K562 (cell line): ENCODE results near the gene HNRNPK. TPM values are rescaled to one million over a fixed set of nuclear protein-coding genes. Genes with fewer than 3 reads are reported as not detected.

Source experiments
- BRCA1 ChIP-seq, 2 experiments: fragments of 450-650 bp in 1 of 2; sonication (generic) in 1 of 2; formaldehyde crosslinking in 1 of 2; IDR thresholded peaks; 2 replicates each; pipeline versions ENCODE4 v1.5.0 to v1.6.1; 2017 to 2020; ENCODE audit warnings: mild to moderate bottlenecking in 1 of 2, missing genetic modification reagents in 1 of 2
- CEBPG ChIP-seq, 3 experiments: fragments of 200-800 bp in 1 of 3; sonication (Bioruptor generic) in 1 of 3; sonication (generic) in 1 of 3; formaldehyde crosslinking in 1 of 3; IDR thresholded peaks in 2 of 3; conservative IDR thresholded peaks in 1 of 3; 2 replicates each; pipeline versions ENCODE4 v1.6.1 to v1.8.0; 2016 to 2022; ENCODE audit warnings: missing compliant biosample characterization in 2 of 3, missing genetic modification characterization in 2 of 3, mild to moderate bottlenecking in 1 of 3, missing genetic modification reagents in 1 of 3
- HDAC6 ChIP-seq: IDR thresholded peaks from 2 replicates; pipeline ENCODE4 v1.6.1; 2012; ENCODE audit warnings: low read depth, mild to moderate bottlenecking, control low read depth, inconsistent platforms, low read length, moderate library complexity
- JUND ChIP-seq, 2 experiments: IDR thresholded peaks; 2 replicates in 1 of 2; 3 replicates in 1 of 2; pipeline ENCODE4 v1.6.1; 2011; ENCODE audit warnings: borderline replicate concordance in 2 of 2, low read depth in 2 of 2, low read length in 2 of 2, improper control_type of control experiment in 1 of 2, missing biosample characterization in 1 of 2, missing genetic modification characterization in 1 of 2, missing genetic modification reagents in 1 of 2
- KDM2B ChIP-seq: fragments of 250-450 bp; sonication (Bioruptor Pico); IDR thresholded peaks from 2 replicates; pipeline ENCODE4 v1.8.0; 2021; ENCODE audit warnings: mild to moderate bottlenecking, moderate library complexity
- MEF2A ChIP-seq: IDR thresholded peaks from 2 replicates; pipeline ENCODE4 v1.6.1; 2011; ENCODE audit warnings: low read depth, mild to moderate bottlenecking, low read length, moderate library complexity; ENCODE audit not compliant: control insufficient read depth
- MEF2D ChIP-seq: conservative IDR thresholded peaks from 2 replicates; pipeline ENCODE4 v1.6.1; 2016; ENCODE audit warnings: low read depth, missing genetic modification characterization, missing compliant biosample characterization
- NFIC ChIP-seq: fragments of 450-650 bp; IDR thresholded peaks from 2 replicates; pipeline ENCODE4 v1.6.1; 2017; ENCODE audit warnings: mild to moderate bottlenecking, inconsistent platforms
- SRSF3 ChIP-seq: fragments of 200-400 bp; formaldehyde crosslinking; IDR thresholded peaks from 2 replicates; pipeline ENCODE4 v1.6.1; 2016; ENCODE audit warnings: mild to moderate bottlenecking, low read length, moderate library complexity; ENCODE audit not compliant: insufficient read depth
- TEAD1 ChIP-seq, 2 experiments: fragments of 450-650 bp in 1 of 2; sonication (generic) in 1 of 2; formaldehyde crosslinking; IDR thresholded peaks; 2 replicates each; pipeline versions ENCODE4 v1.4.0 to v1.8.0; 2020 to 2022; ENCODE audit warnings: mild to moderate bottlenecking in 2 of 2, missing genetic modification reagents in 1 of 2
- TEAD4 ChIP-seq, 2 experiments: sonication (generic) in 1 of 2; formaldehyde crosslinking in 1 of 2; IDR thresholded peaks; 2 replicates each; pipeline versions ENCODE4 v1.6.1 to v1.8.0; 2012 to 2022; ENCODE audit warnings: borderline replicate concordance in 1 of 2, inconsistent platforms in 1 of 2, low read length in 1 of 2, mild to moderate bottlenecking in 1 of 2, missing genetic modification reagents in 1 of 2
- THRA ChIP-seq: fragments of 450-650 bp; IDR thresholded peaks from 2 replicates; pipeline ENCODE4 v1.6.1; 2017; ENCODE audit warnings: mild to moderate bottlenecking, moderate library complexity
- VEZF1 ChIP-seq: fragments of 200-800 bp; sonication (Bioruptor generic); IDR thresholded peaks from 2 replicates; pipeline ENCODE4 v1.6.1; 2017; ENCODE audit warnings: missing genetic modification characterization, missing compliant biosample characterization
- ZBTB12 ChIP-seq: fragments of 250-450 bp; sonication (Bioruptor Pico); IDR thresholded peaks from 2 replicates; pipeline ENCODE4 v1.4.0; 2020
- ZKSCAN8 ChIP-seq: fragments of 200-800 bp; sonication (Bioruptor generic); IDR thresholded peaks from 2 replicates; pipeline ENCODE4 v1.6.1; 2016; ENCODE audit warnings: missing genetic modification characterization, missing compliant biosample characterization
- ZNF184 ChIP-seq: sonication (generic); formaldehyde crosslinking; IDR thresholded peaks from 2 replicates; pipeline ENCODE4 v1.5.0; 2020; ENCODE audit warnings: missing genetic modification reagents
- ZNF253 ChIP-seq: fragments of 250-450 bp; sonication (Bioruptor Pico); conservative IDR thresholded peaks from 2 replicates; pipeline ENCODE4 v1.6.1; 2021; ENCODE audit warnings: mild to moderate bottlenecking
- ZNF263 ChIP-seq: sonication (generic); formaldehyde crosslinking; IDR thresholded peaks from 2 replicates; pipeline ENCODE4 v1.8.0; 2022; ENCODE audit warnings: mild to moderate bottlenecking, missing genetic modification reagents, borderline replicate concordance
- polyA plus RNA-seq, 8 experiments: library from polyadenylated mRNA; depleted of rRNA in 4 of 8; stranded (reverse) in 5 of 8; unstranded in 3 of 8; fragments of >200 nt; fragmentation: Nextera tagmentation in 2 of 8; fragmentation: Illumina TruSeq in 1 of 8; extraction: Ambion mirVana in 2 of 8; extraction: Trizol in 1 of 8; gene quantifications; 2 replicates each; pipeline versions ENCODE4 v1.2.1 to v1.2.3, GENCODE V29; 2011 to 2014; ENCODE audit warnings: inconsistent platforms in 1 of 8, missing spikeins in 1 of 8
- total RNA-seq, 7 experiments: library from RNA; depleted of rRNA in 6 of 7; stranded (reverse); fragments of >200 nt in 6 of 7; fragmentation: Illumina TruSeq in 2 of 7; extraction: Trizol in 2 of 7; gene quantifications; 2 replicates each; pipeline versions ENCODE4 v1.2.1 to v1.2.3, GENCODE V29; 2011 to 2021; ENCODE audit warnings: low replicate concordance in 1 of 7
- TF ChIP-seq, protein P1 (sequence below), 2 experiments: fragments of 200-800 bp in 1 of 2; sonication (Bioruptor generic) in 1 of 2; sonication (generic) in 1 of 2; formaldehyde crosslinking in 1 of 2; IDR thresholded peaks in 1 of 2; conservative IDR thresholded peaks in 1 of 2; 2 replicates each; pipeline versions ENCODE4 v1.5.0 to v1.6.1; 2016 to 2020; ENCODE audit warnings: missing compliant biosample characterization in 1 of 2, missing genetic modification characterization in 1 of 2, missing genetic modification reagents in 1 of 2

Gene HNRNPK
- total and polyA plus RNA-seq, 9 of the 15 experiments (the other 6 are each of a cell fraction or from before 2014, with no cell fraction given) = 224 to 883 (median 618) TPM

DNA sequence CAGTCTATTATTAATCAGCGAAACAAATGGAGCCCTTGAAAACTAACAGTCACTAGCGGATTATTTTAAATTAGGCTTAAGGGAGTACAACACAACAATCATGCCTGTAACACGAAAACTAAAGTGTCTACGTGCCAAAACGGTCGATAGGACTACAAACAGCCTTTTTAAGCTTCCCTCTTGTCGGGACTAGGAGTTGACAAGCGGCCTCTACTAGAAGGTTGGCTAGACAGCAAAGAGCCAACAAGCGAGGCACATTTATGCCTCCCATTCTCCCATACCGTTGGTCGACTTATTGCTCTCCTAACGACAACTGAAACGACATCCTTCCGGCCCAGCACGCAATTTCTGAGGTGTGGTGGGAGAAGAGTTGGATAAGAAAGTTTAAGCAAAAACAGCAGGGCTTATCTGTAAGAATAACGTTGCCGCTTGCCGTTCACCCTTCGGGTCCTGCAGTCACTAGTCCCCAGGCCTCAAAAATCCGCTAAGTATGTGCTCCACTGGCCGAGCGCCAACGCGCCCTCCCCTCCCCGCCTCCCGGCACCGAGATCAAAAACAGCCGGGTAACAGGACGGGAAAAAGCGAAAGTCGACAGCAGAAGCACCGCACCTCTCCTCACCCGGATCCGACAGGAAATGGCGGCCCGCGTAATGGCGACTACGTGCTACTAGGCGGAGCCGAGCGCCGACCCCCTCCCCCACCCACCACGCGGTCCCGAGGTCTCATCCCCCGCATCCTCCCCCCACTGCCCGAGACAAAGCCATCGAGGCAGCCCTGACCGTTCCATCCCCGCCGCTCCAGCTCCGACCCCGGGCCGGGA lies 813 bp downstream of the HNRNPK start (continued):
- TF ChIP-seq BRCA1 (IDR thresholded peaks at IDR 0.05) (no peak), BRCA1 (CRISPR knock-in tag; IDR thresholded peaks at IDR 0.05) (no peak), TEAD4 (IDR thresholded peaks at IDR 0.05; ENCODE audit: low read length) (peak; percentile 21; the same call in 1 of the 2 replicates), TEAD4 (CRISPR knock-in tag; IDR thresholded peaks at IDR 0.05; ENCODE audit: borderline replicate concordance) (no peak), ZBTB12 (CRISPR knock-in tag) (no peak), SRSF3 (no peak), VEZF1 (CRISPR knock-in tag) (peak; percentile 74), MEF2D (tag) (no peak), KDM2B (no peak), NFIC (peak; percentile 91), MEF2A (no peak), TEAD1 (CRISPR knock-in tag; IDR thresholded peaks at IDR 0.05) (no peak; a peak in 1 of 4 replicates), ZNF263 (no peak), JUND (IDR thresholded peaks at IDR 0.05; ENCODE audit: borderline replicate concordance, low read depth, low read length) (0 out of 2 replicates have a peak, but pooled peaks have one; percentile 12), JUND (tag; IDR thresholded peaks at IDR 0.05; ENCODE audit: borderline replicate concordance, low read depth, low read length) (no peak), ZNF184 (CRISPR knock-in tag) (no peak), CEBPG (CRISPR knock-in tag; IDR thresholded peaks at IDR 0.05) (no peak), CEBPG (tag; conservative IDR thresholded peaks at IDR 0.05 in 1 of 2, IDR thresholded peaks at IDR 0.05 in 1 of 2) (no peak), THRA (no peak), ZKSCAN8 (no peak), ZNF253 (CRISPR knock-in tag) (no peak), HDAC6 (no peak)
- TF ChIP-seq, protein P1, sequence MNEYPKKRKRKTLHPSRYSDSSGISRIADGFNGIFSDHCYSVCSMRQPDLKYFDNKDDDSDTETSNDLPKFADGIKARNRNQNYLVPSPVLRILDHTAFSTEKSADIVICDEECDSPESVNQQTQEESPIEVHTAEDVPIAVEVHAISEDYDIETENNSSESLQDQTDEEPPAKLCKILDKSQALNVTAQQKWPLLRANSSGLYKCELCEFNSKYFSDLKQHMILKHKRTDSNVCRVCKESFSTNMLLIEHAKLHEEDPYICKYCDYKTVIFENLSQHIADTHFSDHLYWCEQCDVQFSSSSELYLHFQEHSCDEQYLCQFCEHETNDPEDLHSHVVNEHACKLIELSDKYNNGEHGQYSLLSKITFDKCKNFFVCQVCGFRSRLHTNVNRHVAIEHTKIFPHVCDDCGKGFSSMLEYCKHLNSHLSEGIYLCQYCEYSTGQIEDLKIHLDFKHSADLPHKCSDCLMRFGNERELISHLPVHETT (CRISPR knock-in tag; conservative IDR thresholded peaks at IDR 0.05 in 1 of 2, IDR thresholded peaks at IDR 0.05 in 1 of 2) = no peak; a peak in 1 of 4 replicates
